ENCODE measurements around the gene C6orf120. TPM values are rescaled to one million over a fixed set of nuclear protein-coding genes. Genes with fewer than 3 reads are reported as not detected.
A peak's percentile ranks its signal among the peaks of the same experiment; 100 is the strongest.

C6orf120 gene
- total and polyA plus RNA-seq, 2 of the 13 experiments (the other 11 are each of a cell fraction or from before 2014, with no cell fraction given): 21.7 to 29.9 TPM

GRCh38 chr6:169701311-169701953, 494 bp upstream of the C6orf120 start (continued):
- TF ChIP-seq ZNF142 (CRISPR knock-in tag; IDR thresholded peaks at IDR 0.05) (no peak), ZNF18 (CRISPR knock-in tag; IDR thresholded peaks at IDR 0.05; ENCODE audit: insufficient replicate concordance) (peak; percentile 65), GRHL1 (CRISPR knock-in tag; conservative IDR thresholded peaks at IDR 0.05) (no peak), MNT (IDR thresholded peaks at IDR 0.05) (no peak), ZBTB46 (CRISPR knock-in tag; IDR thresholded peaks at IDR 0.05; ENCODE audit: borderline replicate concordance) (no peak), ZNF17 (CRISPR knock-in tag; IDR thresholded peaks at IDR 0.05) (no peak), ZNF572 (CRISPR knock-in tag; IDR thresholded peaks at IDR 0.05) (no peak), ZNF276 (CRISPR knock-in tag; IDR thresholded peaks at IDR 0.05; ENCODE audit: low read depth) (no peak), EP300 (IDR thresholded peaks at IDR 0.05; ENCODE audit: low read depth in 2 of 2, low read length in 2 of 2) (no peak), EP300 (CRISPR knock-in tag; IDR thresholded peaks at IDR 0.05; ENCODE audit: borderline replicate concordance) (no peak), NCOR1 (IDR thresholded peaks at IDR 0.05; ENCODE audit: borderline replicate concordance, low read length) (no peak)
